ENCODE data around the gene TSKU. TPM values are rescaled to one million over a fixed set of nuclear protein-coding genes. Genes with fewer than 3 reads are reported as not detected.

TSKU gene
- total RNA-seq, 1 donor from 2014 or later, result 57.9 TPM

GRCh38 chr11:76770642-76771445, 12.3 kb upstream of the TSKU start:
- no peaks in the 10 kb centered on the region for H3K36me3 ChIP-seq (ENCODE audit: insufficient read depth, low read length)
- Mint-ChIP-seq H3K9me3 (ENCODE audit: unreplicated experiment) (peaks cover 3% of the 10 kb centered on the region), H3K4me3 (ENCODE audit: unreplicated experiment) (peak overlapping the region; percentile 71), H3K4me1 (ENCODE audit: low read depth, unreplicated experiment) (peaks cover 49% of the 10 kb centered on the region), H3K27me3 (ENCODE audit: low read depth, unreplicated experiment) (peaks cover 8% of the 10 kb centered on the region), H3K36me3 (ENCODE audit: low read depth, unreplicated experiment) (peaks cover 3% of the 10 kb centered on the region), H3K27ac (ENCODE audit: unreplicated experiment) (peak overlapping the region; percentile 85)
- H3K27ac ChIP-seq (ENCODE audit: low read depth, low read length), result peak overlapping the region; percentile 83
- H2AFZ ChIP-seq (ENCODE audit: low read depth, low read length), result peak overlapping the region; percentile 51
- H3K4me3 ChIP-seq (ENCODE audit: insufficient read depth, low read depth, low read length), result no peak overlapping the region
- peak; percentile 98 for DNase-seq (ENCODE audit: low read depth)
- H3K9ac ChIP-seq (ENCODE audit: low read length), result peak overlapping the region; percentile 71
- no peak for TF ChIP-seq EZH2 (IDR thresholded peaks at IDR 0.05; ENCODE audit: insufficient read depth, low read length)
- no peak for TF ChIP-seq CTCF (IDR thresholded peaks at IDR 0.05; ENCODE audit: insufficient read depth, low read depth, low read length)
- H3K27me3 ChIP-seq (ENCODE audit: insufficient read depth, low read length), result no peaks in the 10 kb centered on the region
- H3K4me2 ChIP-seq (ENCODE audit: low read length), result peak overlapping the region; percentile 75
- no peaks in the 10 kb centered on the region for H4K20me1 ChIP-seq (ENCODE audit: insufficient read depth, low read length)
- FAIRE-seq, result peak; percentile 77
- peaks cover 47% of the 10 kb centered on the region for H3K4me1 ChIP-seq (ENCODE audit: insufficient read depth, low read length)
- no peaks in the 10 kb centered on the region for H3K79me2 ChIP-seq (ENCODE audit: insufficient read depth, low read length)
- no peaks in the 10 kb centered on the region for H3K9me3 ChIP-seq (ENCODE audit: insufficient read depth, low read depth, low read length)

- H3K27ac Mint-ChIP-seq (ENCODE audit: unreplicated experiment), result peak overlapping the region; percentile 85
- no peaks in the 10 kb centered on the region for H3K36me3 ChIP-seq (ENCODE audit: insufficient read depth, low read length)
Measured at GRCh38 chr11:76771446-76772099, 11.6 kb upstream of the TSKU start.

More at GRCh38 chr11:76771446-76772099, 11.6 kb upstream of the TSKU start:
- Histone ChIP-seq H3K4me2 (ENCODE audit: low read length) (peak overlapping the region; percentile 75), H2AFZ (ENCODE audit: low read depth, low read length) (peak overlapping the region; percentile 51), H3K27me3 (ENCODE audit: insufficient read depth, low read length) (no peaks in the 10 kb centered on the region), H3K4me1 (ENCODE audit: insufficient read depth, low read length) (peaks cover 45% of the 10 kb centered on the region), H3K4me3 (ENCODE audit: insufficient read depth, low read depth, low read length) (no peak overlapping the region), H3K79me2 (ENCODE audit: insufficient read depth, low read length) (no peaks in the 10 kb centered on the region), H4K20me1 (ENCODE audit: insufficient read depth, low read length) (no peaks in the 10 kb centered on the region), H3K9me3 (ENCODE audit: insufficient read depth, low read depth, low read length) (no peaks in the 10 kb centered on the region), H3K9ac (ENCODE audit: low read length) (peak overlapping the region; percentile 71), H3K27ac (ENCODE audit: low read depth, low read length) (peak overlapping the region; percentile 83)
- TF ChIP-seq EZH2 (IDR thresholded peaks at IDR 0.05; ENCODE audit: insufficient read depth, low read length) (no peak), CTCF (IDR thresholded peaks at IDR 0.05; ENCODE audit: insufficient read depth, low read depth, low read length) (no peak)
- DNase-seq (ENCODE audit: low read depth) (no peak), FAIRE-seq (no peak)
- Mint-ChIP-seq H3K36me3 (ENCODE audit: low read depth, unreplicated experiment) (peaks cover 8% of the 10 kb centered on the region), H3K4me1 (ENCODE audit: low read depth, unreplicated experiment) (peaks cover 46% of the 10 kb centered on the region), H3K4me3 (ENCODE audit: unreplicated experiment) (no peak overlapping the region), H3K27me3 (ENCODE audit: low read depth, unreplicated experiment) (peaks cover 7% of the 10 kb centered on the region), H3K9me3 (ENCODE audit: unreplicated experiment) (peaks cover 8% of the 10 kb centered on the region)
